ENCODE results near the gene C16orf86. TPM values are rescaled to one million over a fixed set of nuclear protein-coding genes. Genes with fewer than 3 reads are reported as not detected.

Gene C16orf86
- total and polyA plus RNA-seq, 2 of the 8 experiments (the other 6 are each of a cell fraction or from before 2014, with no cell fraction given), result 1.4 to 2.3 TPM

- Histone ChIP-seq H3K18ac (ENCODE audit: extremely low read depth, low read length) (no peak overlapping the region), H3K9me3 (ENCODE audit: insufficient read depth in 2 of 2, low read depth in 1 of 2, low read length in 1 of 2) (no peaks in the 10 kb centered on the region), H3K27ac (ENCODE audit: low read depth, low read length) (no peak overlapping the region), H3K4ac (replicated peaks; ENCODE audit: insufficient read length, low read depth, low read length) (no peak overlapping the region), H3K14ac (ENCODE audit: insufficient read length) (no peak overlapping the region), H2BK12ac (ENCODE audit: low read depth, low read length) (no peak overlapping the region), H3K79me1 (ENCODE audit: low read depth, low read length) (peaks cover 7% of the 10 kb centered on the region), H4K5ac (ENCODE audit: insufficient read length, low read depth, low read length) (no peak overlapping the region), H3K4me3 (ENCODE audit: extremely low read depth in 1 of 4, insufficient read depth in 2 of 4, low read depth in 3 of 4, low read length in 4 of 4) (no peak overlapping the region), H3K4me2 (ENCODE audit: insufficient read depth in 1 of 2, low read depth in 2 of 2, low read length in 2 of 2) (no peak overlapping the region), H3K27me3 (replicated peaks in 1 of 4; ENCODE audit: control insufficient read depth in 3 of 4, extremely low read depth in 1 of 4, insufficient read depth in 3 of 4, low read length in 3 of 4) (no peaks in the 10 kb centered on the region), H3K23ac (ENCODE audit: insufficient read length) (no peak overlapping the region), H3K36me3 (ENCODE audit: control insufficient read depth in 2 of 4, insufficient read depth in 4 of 4, low read length in 3 of 4) (no peaks in the 10 kb centered on the region; a peak in 1 of 8 replicates), H3K4me1 (replicated peaks in 1 of 4; ENCODE audit: control insufficient read depth in 3 of 4, insufficient read depth in 4 of 4, low read length in 3 of 4) (peaks cover 0 to 7% (median 3%) of the 10 kb centered on the region in 4 experiments; a peak in 2 of 7 replicates), H2AFZ (ENCODE audit: low read length) (no peak overlapping the region), H3K9ac (replicated peaks in 1 of 4; ENCODE audit: extremely low read depth in 1 of 4, low read depth in 3 of 4, low read length in 3 of 4) (no peak overlapping the region), H2BK120ac (replicated peaks; ENCODE audit: low read depth, low read length) (no peak overlapping the region), H3K79me2 (ENCODE audit: control insufficient read depth in 1 of 2, insufficient read depth in 2 of 2, low read length in 2 of 2) (peaks cover 0 to 59% of the 10 kb centered on the region in 2 experiments; a peak in 2 of 4 replicates), H2AK5ac (ENCODE audit: low read depth, low read length) (no peak overlapping the region), H2BK20ac (ENCODE audit: low read length) (no peak overlapping the region), H2BK15ac (ENCODE audit: low read length) (no peak overlapping the region), H4K8ac (ENCODE audit: extremely low read depth, insufficient read depth, low read length) (no peak overlapping the region), H2BK5ac (ENCODE audit: low read depth, low read length) (no peak overlapping the region), H3K56ac (replicated peaks; ENCODE audit: insufficient read length, low read depth, low read length) (no peak overlapping the region), H4K20me1 (replicated peaks in 1 of 2; ENCODE audit: control insufficient read depth in 1 of 2, insufficient read depth in 2 of 2, low read length in 2 of 2) (peaks cover 0 to 2% of the 10 kb centered on the region in 2 experiments), H3K23me2 (ENCODE audit: low read depth, low read length) (no peaks in the 10 kb centered on the region), H4K91ac (replicated peaks; ENCODE audit: insufficient read length, low read length) (no peak overlapping the region)
- 91% methylated on average over 4 of the region's 4 CpGs; no CpG with 5 or more reads in 1 of the 2 experiments for WGBS, 2 experiments (ENCODE audit: extremely low coverage in 1 of 2, insufficient coverage in 1 of 2, insufficient read length in 1 of 2, insufficient replicate concordance in 2 of 2, low coverage in 1 of 2, low lambda C conversion rate in 2 of 2, missing lambda C conversion rate in 1 of 2)
- CTCF ChIA-PET (ENCODE audit: partially characterized antibody), result no interaction called here
- TF ChIP-seq SP2 (IDR thresholded peaks at IDR 0.05; ENCODE audit: low read length) (no peak), POLR2A (IDR thresholded peaks at IDR 0.05; ENCODE audit: control extremely low read depth in 1 of 2, low read depth in 2 of 2, low read length in 2 of 2) (no peak), BRCA1 (IDR thresholded peaks at IDR 0.05; ENCODE audit: low read depth, low read length) (no peak), KDM1A (IDR thresholded peaks at IDR 0.05; ENCODE audit: borderline replicate concordance, low read length) (no peak), KDM4A (IDR thresholded peaks at IDR 0.05; ENCODE audit: low read depth, low read length, severe bottlenecking) (no peak), ZNF274 (IDR thresholded peaks at IDR 0.05; ENCODE audit: borderline replicate concordance, extremely low read depth, low read length) (no peak), EZH2 (IDR thresholded peaks at IDR 0.05; ENCODE audit: low read depth, low read length, severe bottlenecking) (no peak), GABPA (IDR thresholded peaks at IDR 0.05; ENCODE audit: borderline replicate concordance, insufficient read depth, low read length) (no peak)
- FAIRE-seq (no peak), DNase-seq (ENCODE audit: low read depth in 1 of 2, low spot score in 2 of 2) (no peak)
- POLR2A ChIA-PET (ENCODE audit: partially characterized antibody), result interaction anchor here (2.4 kb wide), 1 partner anchor 10 kb away, joined by 8 read pairs; no protein-coding TSS in a partner anchor
These were observed 40.6 kb downstream of the C16orf86 start for GRCh38 chr16:67707210-67707609.

All from H1 (cell line).